NCI-H82 treated with DMSO at 0.1 percent for 48 hours (cell line): ENCODE data around the gene SMARCC2.

Experiments
- DNase-seq: peaks from one replicate; lab custom pipeline; 2025; ENCODE audit not compliant: unreplicated experiment; lab: John Stamatoyannopoulos, UW

Gene SMARCC2

GRCh38 chr12:56152756-56153677 is 36.3 kb downstream of the SMARCC2 start:
- no peak for DNase-seq

GRCh38 chr12:56152132-56152755 is 37.0 kb downstream of the SMARCC2 start, which contains the start of gene MYL6B:
TSS of gene MYL6B (plus strand) at chr12:56152587. CDS start at chr12:56153919, 1,332 bp downstream.
- peak; percentile 69 for DNase-seq

GRCh38 chr12:56151672-56152131 is 37.6 kb downstream of the SMARCC2 start:
- DNase-seq: no peak

- DNase-seq: no peak
Measured at GRCh38 chr12:56150563-56150962, 38.7 kb downstream of the SMARCC2 start.

GRCh38 chr12:56146492-56147460 is 42.5 kb downstream of the SMARCC2 start:
- no peak for DNase-seq

GRCh38 chr12:56145217-56145616 is 44.1 kb downstream of the SMARCC2 start:
- no peak for DNase-seq

GRCh38 chr12:56143870-56144269 is 45.4 kb downstream of the SMARCC2 start:
- no peak for DNase-seq

- DNase-seq: no peak
Measured at GRCh38 chr12:56143217-56143616, 46.1 kb downstream of the SMARCC2 start.

GRCh38 chr12:56141946-56142784 is 47.1 kb downstream of the SMARCC2 start:
- DNase-seq: no peak

- no peak for DNase-seq
Measured at GRCh38 chr12:56137853-56138571, 51.3 kb downstream of the SMARCC2 start.

GRCh38 chr12:56134897-56135296 is 54.4 kb downstream of the SMARCC2 start:
- no peak for DNase-seq

GRCh38 chr12:56130876-56131275 is 58.4 kb downstream of the SMARCC2 start:
- DNase-seq: no peak

GRCh38 chr12:56129942-56130495 is 59.3 kb downstream of the SMARCC2 start:
- no peak for DNase-seq

- peak; percentile 14 for DNase-seq
Measured at GRCh38 chr12:56129206-56129941, 59.9 kb downstream of the SMARCC2 start.

GRCh38 chr12:56128670-56129205 is 60.5 kb downstream of the SMARCC2 start:
- no peak for DNase-seq

GRCh38 chr12:56127888-56128669 is 61.2 kb downstream of the SMARCC2 start, which contains the start of gene ESYT1:
TSS of gene ESYT1 (plus strand) at chr12:56128267. CDS start at chr12:56128320, 53 bp downstream.
- DNase-seq: peak; percentile 99

GRCh38 chr12:56127485-56127887 is 61.8 kb downstream of the SMARCC2 start:
- DNase-seq: peak; percentile 59
